Effector memory CD8-positive, alpha-beta T cell (primary cell): ENCODE measurements around the gene SLC34A1.
A peak's percentile ranks its signal among the peaks of the same experiment; 100 is the strongest.
"Not testable (repeated sequence)": the region's sequence is repeated elsewhere in the genome, so short reads cannot be mapped to it uniquely, and the experiment has no call there.

ENCODE experiments used
- ATAC-seq: fragments of 150-1000 bp; cut with Tn5 transposase; replicated peaks from 2 replicates; pipeline ENCODE4 v1.10.0; 2021; ENCODE audit warnings: mild to moderate bottlenecking, moderate library complexity
- DNase-seq, 3 experiments: peaks; one replicate each; pipeline ENCODE4 v3.0.0; 2021
- H3K27ac Mint-ChIP-seq, 2 donors: one replicate each; pipeline ENCODE4 v1.8.0; 2022; ENCODE audit warnings: mild to moderate bottlenecking in 2 of 2, mixed read lengths in 2 of 2, moderate library complexity in 2 of 2
- H3K27me3 Mint-ChIP-seq, 2 donors: one replicate each; pipeline ENCODE4 v1.8.0; 2022; ENCODE audit warnings: mixed read lengths in 2 of 2
- H3K36me3 Mint-ChIP-seq: one replicate; pipeline ENCODE4 v1.8.0; 2022; ENCODE audit warnings: mild to moderate bottlenecking, moderate library complexity, mixed read lengths; ENCODE audit not compliant: insufficient read depth
- H3K4me1 Mint-ChIP-seq, 2 donors: one replicate each; pipeline ENCODE4 v1.8.0; 2022; ENCODE audit warnings: low read depth in 2 of 2, mixed read lengths in 2 of 2
- H3K4me3 Mint-ChIP-seq, 2 donors: one replicate each; pipeline ENCODE4 v1.8.0; 2022; ENCODE audit warnings: mild to moderate bottlenecking in 2 of 2, mixed read lengths in 2 of 2, moderate library complexity in 2 of 2
- H3K9me3 Mint-ChIP-seq, 2 donors: one replicate each; pipeline ENCODE4 v1.8.0; 2022; ENCODE audit warnings: mixed read lengths in 2 of 2
- total RNA-seq, 9 experiments: gene quantifications; one replicate each; lab custom pipeline; 2026; lab: John Stamatoyannopoulos, UW

The SLC34A1 gene
- total RNA-seq, result 0 to 1.8 (median 0.12) reads per million in 9 experiments

- Mint-ChIP-seq H3K36me3 (peaks cover 4% of the 10 kb centered on the region), H3K4me1 (peaks cover 28 to 30% of the 10 kb centered on the region in 2 donors), H3K27ac (peak within 1 kb of the TSS in 1 of 2 donors; percentile 84), H3K9me3 (no peaks in the 10 kb centered on the region), H3K27me3 (no peaks in the 10 kb centered on the region), H3K4me3 (peak within 1 kb of the TSS; percentile 50 to 51)
- ATAC-seq (no peak), DNase-seq (no peak)
These were observed at the start of gene SLC34A1 for GRCh38 chr5:177384134-177384533. SLC34A1 (plus strand) TSS chr5:177384434; CDS start chr5:177385742, 1,308 bp downstream.

- Mint-ChIP-seq H3K9me3 (no peaks in the 10 kb centered on the region), H3K4me1 (peaks cover 42 to 47% of the 10 kb centered on the region in 2 donors), H3K4me3 (no peak overlapping the region), H3K27me3 (no peaks in the 10 kb centered on the region), H3K27ac (peak overlapping the region in 1 of 2 donors; percentile 6), H3K36me3 (peaks cover 70% of the 10 kb centered on the region)
- no peak for ATAC-seq
- no peak for DNase-seq
These were observed 49.2 kb upstream of the SLC34A1 start for GRCh38 chr5:177334781-177335700.

- H3K4me3 Mint-ChIP-seq, result peak overlapping the region in 1 of 2 donors; percentile 17
- peaks cover 41 to 44% of the 10 kb centered on the region in 2 donors for H3K4me1 Mint-ChIP-seq
- peak overlapping the region in 1 of 2 donors; percentile 82 for H3K27ac Mint-ChIP-seq
- no peaks in the 10 kb centered on the region for H3K9me3 Mint-ChIP-seq
- DNase-seq (no peak), ATAC-seq (no peak)
- no peaks in the 10 kb centered on the region for H3K27me3 Mint-ChIP-seq
- H3K36me3 Mint-ChIP-seq, result peaks cover 64% of the 10 kb centered on the region
These were observed 48.6 kb upstream of the SLC34A1 start for GRCh38 chr5:177335701-177336065.

- no peaks in the 10 kb centered on the region for H3K27me3 Mint-ChIP-seq
- H3K9me3 Mint-ChIP-seq, result no peaks in the 10 kb centered on the region
- H3K4me1 Mint-ChIP-seq, result peaks cover 38 to 41% of the 10 kb centered on the region in 2 donors
- H3K4me3 Mint-ChIP-seq, result no peak overlapping the region
- ATAC-seq (peak; percentile 41), DNase-seq (no peak)
- peaks cover 63% of the 10 kb centered on the region for H3K36me3 Mint-ChIP-seq
- peak overlapping the region; percentile 62 to 82 for H3K27ac Mint-ChIP-seq
These were observed 48.1 kb upstream of the SLC34A1 start for GRCh38 chr5:177336112-177336511.

GRCh38 chr5:177336603-177337494 lies 47.4 kb upstream of the SLC34A1 start:
- ATAC-seq (no peak), DNase-seq (no peak)
- Mint-ChIP-seq H3K36me3 (peaks cover 64% of the 10 kb centered on the region), H3K4me3 (no peak overlapping the region), H3K9me3 (no peaks in the 10 kb centered on the region), H3K27ac (peak overlapping the region; percentile 62 to 82), H3K4me1 (peaks cover 31 to 37% of the 10 kb centered on the region in 2 donors), H3K27me3 (no peaks in the 10 kb centered on the region)

GRCh38 chr5:177338251-177339106 lies 45.8 kb upstream of the SLC34A1 start:
- Mint-ChIP-seq H3K9me3 (no peaks in the 10 kb centered on the region), H3K4me1 (peaks cover 31 to 35% of the 10 kb centered on the region in 2 donors), H3K36me3 (peaks cover 65% of the 10 kb centered on the region)

GRCh38 chr5:177339107-177339638 lies 45.1 kb upstream of the SLC34A1 start:
- no peaks in the 10 kb centered on the region for H3K27me3 Mint-ChIP-seq
- H3K4me3 Mint-ChIP-seq, result peak overlapping the region; percentile 40 to 41
- ATAC-seq, result peak; percentile 33
- H3K36me3 Mint-ChIP-seq, result peaks cover 58% of the 10 kb centered on the region
- H3K9me3 Mint-ChIP-seq, result no peaks in the 10 kb centered on the region
- H3K27ac Mint-ChIP-seq, result peak overlapping the region; percentile 9 to 91
- H3K4me1 Mint-ChIP-seq, result peaks cover 26 to 33% of the 10 kb centered on the region in 2 donors
- DNase-seq, result no peak

More at GRCh38 chr5:177338251-177339106, 45.8 kb upstream of the SLC34A1 start:
- Mint-ChIP-seq H3K27me3 (no peaks in the 10 kb centered on the region), H3K4me3 (peak overlapping the region; percentile 40 to 41), H3K27ac (peak overlapping the region; percentile 9 to 91)
- ATAC-seq, result no peak
- DNase-seq, result no peak

GRCh38 chr5:177343000-177343399 lies 41.2 kb upstream of the SLC34A1 start:
- not testable (repeated sequence) for H3K27me3 Mint-ChIP-seq, H3K4me3 Mint-ChIP-seq, H3K9me3 Mint-ChIP-seq, DNase-seq, ATAC-seq
- H3K36me3 Mint-ChIP-seq, result peaks cover 51% of the 10 kb centered on the region
- H3K4me1 Mint-ChIP-seq, result peaks cover 27 to 43% of the 10 kb centered on the region in 2 donors
- peak overlapping the region in 1 of 2 donors; percentile 27 for H3K27ac Mint-ChIP-seq

GRCh38 chr5:177343777-177344176 lies 40.5 kb upstream of the SLC34A1 start:
- Mint-ChIP-seq H3K4me1 (peaks cover 26 to 40% of the 10 kb centered on the region in 2 donors), H3K27me3 (no peaks in the 10 kb centered on the region), H3K27ac (peak overlapping the region in 1 of 2 donors; percentile 27), H3K9me3 (no peaks in the 10 kb centered on the region), H3K4me3 (no peak overlapping the region), H3K36me3 (peaks cover 57% of the 10 kb centered on the region)
- ATAC-seq (no peak), DNase-seq (no peak)

GRCh38 chr5:177344891-177345290 lies 39.3 kb upstream of the SLC34A1 start:
- no peak for DNase-seq
- Mint-ChIP-seq H3K27ac (peak overlapping the region in 1 of 2 donors; percentile 54), H3K4me3 (no peak overlapping the region), H3K36me3 (peaks cover 53% of the 10 kb centered on the region), H3K4me1 (peaks cover 26 to 40% of the 10 kb centered on the region in 2 donors), H3K27me3 (no peaks in the 10 kb centered on the region), H3K9me3 (no peaks in the 10 kb centered on the region)
- no peak for ATAC-seq

GRCh38 chr5:177346820-177347219 lies 37.4 kb upstream of the SLC34A1 start:
- Mint-ChIP-seq H3K4me1 (peaks cover 36 to 49% of the 10 kb centered on the region in 2 donors), H3K27ac (peak overlapping the region in 1 of 2 donors; percentile 46), H3K9me3 (no peaks in the 10 kb centered on the region), H3K27me3 (no peaks in the 10 kb centered on the region), H3K4me3 (no peak overlapping the region), H3K36me3 (peaks cover 51% of the 10 kb centered on the region)
- no peak for DNase-seq
- ATAC-seq, result no peak

- peaks cover 39 to 52% of the 10 kb centered on the region in 2 donors for H3K4me1 Mint-ChIP-seq
- DNase-seq, result no peak
- H3K27ac Mint-ChIP-seq, result no peak overlapping the region
- H3K4me3 Mint-ChIP-seq, result peak overlapping the region in 1 of 2 donors; percentile 35
- no peaks in the 10 kb centered on the region for H3K27me3 Mint-ChIP-seq
- peaks cover 54% of the 10 kb centered on the region for H3K36me3 Mint-ChIP-seq
- ATAC-seq, result no peak
- H3K9me3 Mint-ChIP-seq, result no peaks in the 10 kb centered on the region
These were observed 36.5 kb upstream of the SLC34A1 start for GRCh38 chr5:177347699-177348098.
